ENCODE results near the gene ACVR2A. TPM values are rescaled to one million over a fixed set of nuclear protein-coding genes. Genes with fewer than 3 reads are reported as not detected.
A peak's percentile ranks its signal among the peaks of the same experiment; 100 is the strongest.

ACVR2A gene
- total and polyA plus RNA-seq, 2 experiments from 2014 or later = 24.0 to 33.1 TPM

DNA sequence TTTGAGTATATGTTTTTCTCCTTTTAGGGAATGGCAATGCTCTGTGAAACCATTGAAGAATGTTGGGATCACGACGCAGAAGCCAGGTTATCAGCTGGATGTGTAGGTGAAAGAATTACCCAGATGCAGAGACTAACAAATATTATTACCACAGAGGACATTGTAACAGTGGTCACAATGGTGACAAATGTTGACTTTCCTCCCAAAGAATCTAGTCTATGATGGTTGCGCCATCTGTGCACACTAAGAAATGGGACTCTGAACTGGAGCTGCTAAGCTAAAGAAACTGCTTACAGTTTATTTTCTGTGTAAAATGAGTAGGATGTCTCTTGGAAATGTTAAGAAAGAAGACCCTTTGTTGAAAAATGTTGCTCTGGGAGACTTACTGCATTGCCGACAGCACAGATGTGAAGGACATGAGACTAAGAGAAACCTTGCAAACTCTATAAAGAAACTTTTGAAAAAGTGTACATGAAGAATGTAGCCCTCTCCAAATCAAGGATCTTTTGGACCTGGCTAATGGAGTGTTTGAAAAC, 82.3 kb downstream of the ACVR2A start:
- no peaks in the 10 kb centered on the region for H3K9me2 ChIP-seq (ENCODE audit: insufficient read depth)
- no peaks in the 10 kb centered on the region for H3K4me1 ChIP-seq (ENCODE audit: insufficient read depth)
- no peak overlapping the region for H3K27ac ChIP-seq
- no peak overlapping the region for H2AFZ ChIP-seq
- peaks cover 51% of the 10 kb centered on the region for H3K36me3 ChIP-seq (ENCODE audit: low read depth)
- H4K20me1 ChIP-seq (ENCODE audit: insufficient read depth) = no peaks in the 10 kb centered on the region
- WGBS, 2 experiments (ENCODE audit: low coverage in 1 of 2, low lambda C conversion rate in 2 of 2, missing lambda C conversion rate in 2 of 2) = 98% methylated on average over 4 of the region's 4 CpGs
- H3K9me3 ChIP-seq (ENCODE audit: low read depth) = no peaks in the 10 kb centered on the region
- in situ Hi-C loops (cut with MboI) = no loop called here
- H3K9ac ChIP-seq = no peak overlapping the region
- H3K79me2 ChIP-seq (ENCODE audit: insufficient read depth) = no peaks in the 10 kb centered on the region
- no peak overlapping the region for H3K4me3 ChIP-seq
- no peak for TF ChIP-seq EZH2 (IDR thresholded peaks at IDR 0.05; ENCODE audit: insufficient read depth, poor library complexity, severe bottlenecking)
- TF ChIP-seq EZH2phosphoT487 (IDR thresholded peaks at IDR 0.05; ENCODE audit: insufficient read depth, low read depth) = no peak
- no peak for DNase-seq
- no peaks in the 10 kb centered on the region for H3K27me3 ChIP-seq (replicated peaks; ENCODE audit: insufficient read depth)
- H3F3A ChIP-seq (ENCODE audit: insufficient read depth) = peaks cover 4% of the 10 kb centered on the region; the same call in 1 of the 2 replicates
- H3K4me2 ChIP-seq (ENCODE audit: unreplicated experiment) = no peak overlapping the region

DNA sequence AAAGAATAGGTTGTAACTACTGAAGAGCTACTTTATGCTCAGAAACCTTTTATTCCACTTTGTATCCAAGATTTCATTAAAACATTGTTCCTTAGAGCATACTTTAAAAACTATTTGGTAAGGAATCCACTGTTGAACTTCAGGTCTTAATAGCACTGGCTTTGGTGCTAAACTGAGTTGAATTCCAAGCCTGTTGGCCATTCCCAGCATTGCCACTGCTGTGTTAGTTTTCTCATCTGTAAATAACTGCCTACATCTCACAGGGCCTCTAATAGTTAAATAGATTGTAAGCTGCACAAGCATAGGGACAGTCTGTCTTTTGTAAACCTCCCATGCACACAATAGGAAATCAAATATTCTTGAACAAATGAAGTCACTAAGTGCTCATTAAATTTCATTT, 89.1 kb downstream of the ACVR2A start:
- H3K36me3 ChIP-seq (ENCODE audit: low read depth) = peaks cover 39% of the 10 kb centered on the region
- in situ Hi-C loops (cut with MboI) = no loop called here

DNA sequence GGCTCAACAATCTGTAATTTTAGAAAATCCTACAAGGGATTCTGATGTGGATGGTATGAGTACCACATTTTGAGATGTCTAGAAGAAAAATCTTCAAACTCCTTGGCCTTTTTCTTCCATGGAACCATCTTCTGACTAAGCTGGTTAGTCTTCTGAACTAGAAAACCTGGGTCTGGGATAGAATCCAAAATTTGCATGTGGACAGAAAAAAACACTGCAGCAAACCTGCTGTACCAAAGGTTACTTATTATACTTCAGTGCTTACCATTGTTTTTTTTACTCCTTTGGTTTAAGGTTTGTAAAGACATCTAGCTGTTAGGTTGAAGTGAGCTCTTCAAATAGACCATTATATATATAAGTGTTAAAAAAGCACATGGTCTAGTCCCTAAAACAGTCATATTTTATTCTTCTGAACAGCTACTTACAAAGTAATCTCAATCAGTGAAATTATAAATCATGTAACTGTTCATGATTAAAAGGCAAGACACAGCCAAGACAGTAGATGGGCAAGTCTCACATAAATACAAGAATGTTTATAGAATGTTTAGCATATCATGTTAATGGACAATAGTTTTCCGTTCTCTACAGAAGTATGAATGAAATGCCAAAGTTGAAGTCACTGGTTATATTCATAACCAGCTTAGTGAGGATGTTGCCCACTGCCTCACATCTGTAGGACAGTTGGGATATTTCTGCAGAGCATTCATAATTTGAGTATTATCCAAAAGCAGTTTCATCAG, 90.2 kb downstream of the ACVR2A start:
- Histone ChIP-seq H3K9me2 (ENCODE audit: insufficient read depth) (no peaks in the 10 kb centered on the region), H3F3A (ENCODE audit: insufficient read depth) (peaks cover 4% of the 10 kb centered on the region; the same call in 1 of the 2 replicates), H3K79me2 (ENCODE audit: insufficient read depth) (no peaks in the 10 kb centered on the region), H3K27me3 (replicated peaks; ENCODE audit: insufficient read depth) (no peaks in the 10 kb centered on the region), H3K9ac (no peak overlapping the region), H3K27ac (no peak overlapping the region), H3K9me3 (ENCODE audit: low read depth) (no peaks in the 10 kb centered on the region), H4K20me1 (ENCODE audit: insufficient read depth) (no peaks in the 10 kb centered on the region), H3K4me3 (no peak overlapping the region), H3K4me2 (ENCODE audit: unreplicated experiment) (no peak overlapping the region), H2AFZ (no peak overlapping the region), H3K4me1 (ENCODE audit: insufficient read depth) (no peaks in the 10 kb centered on the region), H3K36me3 (ENCODE audit: low read depth) (peaks cover 28% of the 10 kb centered on the region)
- WGBS, 2 experiments (ENCODE audit: low coverage in 1 of 2, low lambda C conversion rate in 2 of 2, missing lambda C conversion rate in 2 of 2) = 89 to 100% methylated on average over 1 of the region's 1 CpG
- DNase-seq = peak; percentile 22
- in situ Hi-C loops (cut with MboI) = no loop called here
- TF ChIP-seq EZH2 (IDR thresholded peaks at IDR 0.05; ENCODE audit: insufficient read depth, poor library complexity, severe bottlenecking) (no peak), EZH2phosphoT487 (IDR thresholded peaks at IDR 0.05; ENCODE audit: insufficient read depth, low read depth) (no peak)

More for the DNA sequence above, 89.1 kb downstream of the ACVR2A start:
- Histone ChIP-seq H3K27me3 (replicated peaks; ENCODE audit: insufficient read depth) (no peaks in the 10 kb centered on the region), H3F3A (ENCODE audit: insufficient read depth) (no peaks in the 10 kb centered on the region; the same call in 1 of the 2 replicates), H3K79me2 (ENCODE audit: insufficient read depth) (no peaks in the 10 kb centered on the region), H3K9me3 (ENCODE audit: low read depth) (no peaks in the 10 kb centered on the region), H3K4me1 (ENCODE audit: insufficient read depth) (no peaks in the 10 kb centered on the region), H2AFZ (no peak overlapping the region), H3K9me2 (ENCODE audit: insufficient read depth) (no peaks in the 10 kb centered on the region), H4K20me1 (ENCODE audit: insufficient read depth) (no peaks in the 10 kb centered on the region), H3K4me3 (no peak overlapping the region), H3K9ac (no peak overlapping the region), H3K4me2 (ENCODE audit: unreplicated experiment) (no peak overlapping the region), H3K27ac (no peak overlapping the region)
- no peak for DNase-seq
- TF ChIP-seq EZH2 (IDR thresholded peaks at IDR 0.05; ENCODE audit: insufficient read depth, poor library complexity, severe bottlenecking) (no peak), EZH2phosphoT487 (IDR thresholded peaks at IDR 0.05; ENCODE audit: insufficient read depth, low read depth) (no peak)

DNA sequence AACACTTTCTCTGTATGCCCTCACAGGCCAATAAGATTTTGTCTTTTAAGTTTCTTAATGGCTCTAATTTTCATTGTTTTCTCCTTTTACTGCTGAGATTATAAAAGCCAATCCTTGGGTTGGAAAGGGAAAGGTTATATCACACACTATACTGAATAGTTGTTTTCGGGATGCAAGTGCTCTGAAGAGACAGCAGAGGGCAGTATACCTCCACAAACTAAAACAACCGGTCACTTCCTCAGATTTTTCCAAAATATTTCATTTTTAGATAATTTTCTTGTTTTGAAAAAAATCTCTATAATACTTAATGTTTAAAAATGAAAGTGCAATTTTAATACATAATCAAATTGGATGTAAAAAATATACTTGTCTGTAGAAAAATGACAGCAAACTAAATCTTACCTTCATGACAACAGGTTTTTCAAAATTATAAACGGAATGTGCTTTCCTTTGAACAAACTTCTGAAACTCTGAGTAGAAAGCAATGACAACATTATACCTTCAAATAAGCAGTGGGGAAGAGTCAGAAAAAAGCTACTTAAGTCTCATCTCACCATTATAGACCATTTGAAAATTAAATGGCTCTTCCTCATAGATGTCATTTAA, 93.0 kb downstream of the ACVR2A start:
- Histone ChIP-seq H3K9me2 (ENCODE audit: insufficient read depth) (no peaks in the 10 kb centered on the region), H3K4me3 (no peak overlapping the region), H3K36me3 (ENCODE audit: low read depth) (peaks cover 16% of the 10 kb centered on the region; the same call in 1 of the 2 replicates), H3K27ac (no peak overlapping the region), H3K79me2 (ENCODE audit: insufficient read depth) (no peaks in the 10 kb centered on the region), H3K4me2 (ENCODE audit: unreplicated experiment) (no peak overlapping the region), H3F3A (ENCODE audit: insufficient read depth) (peaks cover 4% of the 10 kb centered on the region; the same call in 1 of the 2 replicates), H2AFZ (no peak overlapping the region), H3K4me1 (ENCODE audit: insufficient read depth) (no peaks in the 10 kb centered on the region), H3K27me3 (replicated peaks; ENCODE audit: insufficient read depth) (no peaks in the 10 kb centered on the region), H3K9ac (no peak overlapping the region), H3K9me3 (ENCODE audit: low read depth) (no peaks in the 10 kb centered on the region), H4K20me1 (ENCODE audit: insufficient read depth) (no peaks in the 10 kb centered on the region)
- WGBS, 2 experiments (ENCODE audit: low coverage in 1 of 2, low lambda C conversion rate in 2 of 2, missing lambda C conversion rate in 2 of 2) = 32 to 36% methylated on average over 3 of the region's 3 CpGs
- in situ Hi-C loops (cut with MboI) = no loop called here
- TF ChIP-seq EZH2phosphoT487 (IDR thresholded peaks at IDR 0.05; ENCODE audit: insufficient read depth, low read depth) (no peak), EZH2 (IDR thresholded peaks at IDR 0.05; ENCODE audit: insufficient read depth, poor library complexity, severe bottlenecking) (no peak)
- peak; percentile 65 for DNase-seq
